Activated T-cell treated with anti-CD3 and anti-CD28 coated beads, Interleukin-2, amount 50 U/mL, for 1 hour (primary cell): Measurements from ENCODE around the gene ABHD12B.
A peak's percentile ranks its signal among the peaks of the same experiment; 100 is the strongest.
"Not testable (repeated sequence)": the region's sequence is repeated elsewhere in the genome, so short reads cannot be mapped to it uniquely, and the experiment has no call there.

Source experiments
- DNase-seq: peaks from one replicate; pipeline ENCODE4 v3.0.0-alpha.2; 2020

The ABHD12B gene

DNA sequence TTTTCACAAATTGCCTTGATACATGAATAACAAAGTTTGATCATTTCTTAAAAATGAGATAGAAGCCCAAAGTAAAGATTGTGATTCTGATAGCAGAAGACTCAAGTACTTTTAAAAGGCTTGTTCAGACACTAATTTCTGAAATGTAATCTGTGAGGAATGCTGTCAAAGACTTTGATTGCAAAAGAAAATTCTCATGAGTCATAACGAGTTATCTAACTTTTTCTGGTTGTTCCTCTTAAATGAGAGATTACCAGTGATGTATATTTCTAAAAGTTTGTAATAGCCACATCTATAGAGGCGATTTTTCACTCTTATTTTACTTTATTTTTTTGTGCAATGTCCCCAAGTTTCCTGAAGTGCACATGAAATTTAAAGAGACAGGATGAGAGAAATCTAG is 65.5 kb downstream of the ABHD12B start:
- no peak for DNase-seq

DNA sequence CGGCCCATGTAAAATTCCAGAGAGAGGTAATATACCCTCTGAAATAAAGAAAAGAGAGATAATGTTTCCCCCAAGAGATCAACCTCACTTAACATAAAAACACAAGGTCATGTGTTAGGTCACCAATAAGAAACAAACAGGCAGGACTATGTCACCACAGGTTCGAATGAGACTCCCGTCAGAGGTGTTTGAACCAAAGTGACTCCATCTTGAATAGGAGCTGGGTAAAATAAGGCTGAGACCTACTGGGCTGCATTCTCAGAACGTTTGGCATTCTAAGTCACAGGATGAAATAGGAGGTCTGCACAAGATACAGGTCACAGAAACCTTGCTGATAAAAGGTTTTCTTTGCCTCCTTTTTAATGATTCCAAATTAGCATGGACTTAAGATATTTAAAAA is 65.9 kb downstream of the ABHD12B start:
- DNase-seq: no peak

DNA sequence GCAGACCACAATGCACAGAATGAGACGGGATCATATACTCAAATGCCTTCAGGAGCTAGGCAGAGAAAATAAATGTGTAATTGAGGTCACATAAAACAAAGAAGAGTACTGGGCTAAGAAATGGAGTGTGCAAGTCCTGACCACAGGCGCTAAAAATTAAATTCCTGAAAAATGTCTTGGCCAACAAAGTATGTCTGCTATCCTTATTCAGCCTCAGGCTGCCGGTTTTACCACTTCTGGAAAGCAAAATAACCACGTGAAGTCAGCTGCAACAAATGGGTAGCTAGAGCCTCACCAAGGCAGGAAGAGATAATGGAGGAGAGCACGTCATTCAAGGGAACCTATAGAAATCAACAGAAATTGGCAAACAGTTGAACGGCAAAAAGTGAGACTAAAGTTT is 69.3 kb downstream of the ABHD12B start:
- no peak for DNase-seq

GRCh38 chr14:50941638-50942037 is 69.8 kb downstream of the ABHD12B start:
- not testable (repeated sequence) for DNase-seq

GRCh38 chr14:50943261-50943942 is 71.5 kb downstream of the ABHD12B start:
- no peak for DNase-seq

GRCh38 chr14:50943943-50944646 is 72.2 kb downstream of the ABHD12B start, which contains the start of gene PYGL:
Gene PYGL (minus strand): TSS chr14:50944483. CDS start chr14:50944403, 80 bp downstream.
- peak; percentile 28 for DNase-seq

- DNase-seq: no peak
Observed at GRCh38 chr14:50944647-50945413, 73.0 kb downstream of the ABHD12B start.

GRCh38 chr14:50946234-50946935 is 74.5 kb downstream of the ABHD12B start:
- DNase-seq: no peak

GRCh38 chr14:50947446-50947845 is 75.6 kb downstream of the ABHD12B start:
- DNase-seq: no peak

DNA sequence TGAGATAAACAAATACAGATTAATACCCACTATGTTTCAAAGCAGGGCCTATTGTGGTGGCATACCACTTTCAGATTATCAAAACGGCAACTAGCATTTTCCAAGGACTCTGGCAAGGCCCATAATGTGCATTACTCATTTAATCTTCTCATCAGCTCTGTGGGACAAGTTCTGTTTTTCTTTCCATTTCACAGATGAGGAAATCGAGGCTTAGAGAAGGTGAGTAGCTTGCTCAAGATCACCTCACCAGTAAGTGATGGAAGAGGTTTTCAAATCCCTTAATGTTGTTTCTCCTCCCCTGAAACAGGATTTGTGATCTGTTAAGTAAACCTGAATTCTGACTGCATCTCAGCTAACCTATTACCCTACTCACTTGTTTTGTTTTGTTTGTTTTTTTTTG is 76.4 kb downstream of the ABHD12B start:
- no peak for DNase-seq

- no peak for DNase-seq
Observed at GRCh38 chr14:50951032-50951431, 79.2 kb downstream of the ABHD12B start.

DNA sequence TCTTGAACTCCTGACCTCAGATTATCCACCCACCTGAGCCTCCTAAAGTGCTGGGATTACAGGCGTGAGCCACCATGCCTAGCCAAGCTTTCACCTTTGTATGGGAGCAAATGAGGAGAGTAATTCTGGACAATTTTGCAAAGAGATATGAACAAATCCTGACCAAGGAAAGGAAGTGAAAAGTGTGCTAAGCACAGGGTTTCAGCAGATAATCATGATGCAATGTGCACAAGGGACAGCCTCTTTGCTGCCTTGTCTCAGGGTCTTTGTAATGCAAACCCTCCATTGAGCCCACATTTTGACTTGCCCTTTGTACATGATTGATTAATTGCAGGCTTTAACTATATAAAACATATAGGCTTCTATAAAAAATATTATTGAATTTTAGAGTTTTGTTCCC is 81.6 kb downstream of the ABHD12B start:
- DNase-seq: no peak
